Mesodermal cell (in vitro differentiated cells): ENCODE results near the gene UGT2B28.
"Not testable (repeated sequence)": the region's sequence is repeated elsewhere in the genome, so short reads cannot be mapped to it uniquely, and the experiment has no call there.

ENCODE experiments used
- H3K27ac ChIP-seq: 2 replicates; pipeline ENCODE4 v1.7.0; 2013; ENCODE audit warnings: mild to moderate bottlenecking, low read depth, low read length, moderate library complexity; ENCODE audit not compliant: severe bottlenecking
- H3K36me3 ChIP-seq: 2 replicates; pipeline ENCODE4 v1.7.1; 2013; ENCODE audit warnings: mild to moderate bottlenecking, low read length, moderate library complexity; ENCODE audit not compliant: control insufficient read depth, insufficient read depth
- H3K4me1 ChIP-seq: one replicate; pipeline ENCODE4 v1.7.1; 2013; ENCODE audit warnings: mild to moderate bottlenecking, low read length; ENCODE audit not compliant: insufficient read depth, control insufficient read depth, poor library complexity, severe bottlenecking
- H3K4me3 ChIP-seq: 2 replicates; pipeline ENCODE4 v1.7.0; 2013; ENCODE audit warnings: low read length, control low read depth, mild to moderate bottlenecking; ENCODE audit not compliant: insufficient read depth, poor library complexity, severe bottlenecking; ENCODE audit errors: extremely low read depth
- H3K9me3 ChIP-seq: 2 replicates; pipeline ENCODE4 v1.7.1; 2013; ENCODE audit warnings: mild to moderate bottlenecking, low read length, moderate library complexity; ENCODE audit not compliant: control insufficient read depth
- WGBS, 2 experiments: methylation state at CpG; one replicate each; pipeline ENCODE4 v1.1.5; 2013; ENCODE audit warnings: missing lambda C conversion rate in 2 of 2; ENCODE audit not compliant: insufficient coverage in 2 of 2; 5-methylcytosine and 5-hydroxymethylcytosine counted together

UGT2B28 gene

DNA sequence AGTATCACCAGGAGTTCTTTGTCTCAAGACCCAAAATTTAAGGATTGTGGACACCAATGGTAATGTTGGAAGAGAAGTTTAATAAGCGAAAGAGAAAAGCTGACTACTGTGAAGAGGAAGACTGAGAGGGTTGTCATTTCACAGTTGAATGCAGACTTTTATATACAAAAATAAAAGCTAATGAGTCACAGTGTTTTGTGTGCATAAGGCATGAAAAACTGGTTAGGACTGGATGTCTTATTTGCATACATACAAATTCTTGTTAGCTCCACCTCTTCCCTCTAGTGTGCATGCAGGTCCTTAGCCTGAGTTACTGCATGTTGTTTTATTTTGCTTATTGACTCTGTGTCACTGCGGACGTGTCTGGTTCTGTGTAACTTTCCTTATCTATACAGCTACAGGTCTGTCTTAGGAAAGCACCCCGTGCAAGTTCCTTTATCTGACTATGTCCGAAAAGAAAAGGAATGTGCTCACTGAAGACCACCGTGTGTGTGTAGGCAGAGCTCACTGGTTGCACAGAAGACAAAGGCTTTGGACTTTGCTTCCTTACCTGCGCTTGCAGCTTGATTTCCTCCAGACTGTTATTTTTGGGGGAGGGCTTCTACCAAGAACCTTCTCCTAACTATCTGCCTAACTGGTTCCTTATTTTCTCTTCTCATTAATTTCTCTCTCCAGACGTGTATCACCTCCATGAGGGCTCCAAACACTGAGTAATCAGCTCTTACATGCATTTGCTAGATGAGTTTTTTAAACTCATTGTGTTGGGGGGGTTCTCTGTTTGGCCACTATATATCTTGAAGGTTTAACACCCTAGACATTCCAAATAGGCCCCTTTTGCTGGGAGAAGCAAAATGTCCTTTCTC lies 63.5 kb downstream of the UGT2B28 start:
- H3K27ac ChIP-seq, H3K36me3 ChIP-seq, H3K4me3 ChIP-seq, H3K4me1 ChIP-seq, H3K9me3 ChIP-seq: not testable (repeated sequence)
- 79 to 83% methylated on average over 5 of the region's 8 CpGs for WGBS, 2 experiments
